ENCODE measurements around the gene ALCAM.

Gene ALCAM

GRCh38 chr3:105409364-105409763 is 42.7 kb downstream of the ALCAM start:
- TF ChIP-seq CTCF (IDR thresholded peaks at IDR 0.05; ENCODE audit: low read depth, low read length, missing control alignments): no peak
- no peak overlapping the region for H3K4me3 ChIP-seq (replicated peaks; ENCODE audit: low read depth, low read length)

GRCh38 chr3:105413343-105413887 is 46.7 kb downstream of the ALCAM start:
- TF ChIP-seq CTCF (IDR thresholded peaks at IDR 0.05; ENCODE audit: low read depth, low read length, missing control alignments): no peak
- DNase-seq (ENCODE audit: extremely low read depth, low read depth): no peak
- H3K4me3 ChIP-seq (replicated peaks; ENCODE audit: low read depth, low read length): no peak overlapping the region

More at GRCh38 chr3:105409364-105409763, 42.7 kb downstream of the ALCAM start:
- DNase-seq (ENCODE audit: extremely low read depth, low read depth): no peak

GRCh38 chr3:105414841-105415240 is 48.1 kb downstream of the ALCAM start:
- TF ChIP-seq CTCF (IDR thresholded peaks at IDR 0.05; ENCODE audit: low read depth, low read length, missing control alignments): no peak
- DNase-seq (ENCODE audit: extremely low read depth, low read depth): no peak

GRCh38 chr3:105415951-105416350 is 49.2 kb downstream of the ALCAM start:
- TF ChIP-seq CTCF (IDR thresholded peaks at IDR 0.05; ENCODE audit: low read depth, low read length, missing control alignments): no peak
- no peak overlapping the region for H3K4me3 ChIP-seq (replicated peaks; ENCODE audit: low read depth, low read length)
- no peak for DNase-seq (ENCODE audit: extremely low read depth, low read depth)

More at GRCh38 chr3:105414841-105415240, 48.1 kb downstream of the ALCAM start:
- no peak overlapping the region for H3K4me3 ChIP-seq (replicated peaks; ENCODE audit: low read depth, low read length)

- H3K4me3 ChIP-seq (replicated peaks; ENCODE audit: low read depth, low read length): no peak overlapping the region
- no peak for TF ChIP-seq CTCF (IDR thresholded peaks at IDR 0.05; ENCODE audit: low read depth, low read length, missing control alignments)
- DNase-seq (ENCODE audit: extremely low read depth, low read depth): no peak
These were observed 51.0 kb downstream of the ALCAM start for GRCh38 chr3:105417525-105418289.

- no peak overlapping the region for H3K4me3 ChIP-seq (replicated peaks; ENCODE audit: low read depth, low read length)
- TF ChIP-seq CTCF (IDR thresholded peaks at IDR 0.05; ENCODE audit: low read depth, low read length, missing control alignments): no peak
- DNase-seq (ENCODE audit: extremely low read depth, low read depth): no peak
These were observed 55.9 kb downstream of the ALCAM start for GRCh38 chr3:105422645-105423044.

Measured in HFF-Myc (cell line).